CD14-positive monocyte (primary cell): ENCODE measurements around the gene OR13C4. TPM values are rescaled to one million over a fixed set of nuclear protein-coding genes. Genes with fewer than 3 reads are reported as not detected.

ENCODE experiments used
- DNase-seq, 3 donors: peaks; one replicate each; pipeline ENCODE4 v3.0.0-alpha.2; 2011 to 2022
- H2AFZ ChIP-seq: 2 replicates; pipeline ENCODE4 v1.6.0; 2012; ENCODE audit warnings: mild to moderate bottlenecking, low read depth, low read length, inconsistent platforms; ENCODE audit not compliant: insufficient read depth, poor library complexity, severe bottlenecking
- H3K27ac ChIP-seq, 2 donors: 1 replicate in 1 of 2; 2 replicates in 1 of 2; pipeline ENCODE4 v1.5.1; 2012 to 2013; ENCODE audit warnings: low read length in 2 of 2, control low read depth in 1 of 2, inconsistent platforms in 1 of 2, low read depth in 1 of 2, mild to moderate bottlenecking in 1 of 2
- H3K27me3 ChIP-seq, 2 donors: one replicate each; pipeline versions ENCODE4 v1.6.0 to v1.6.1; 2011 to 2013; ENCODE audit warnings: low read length in 2 of 2; ENCODE audit not compliant: control insufficient read depth in 2 of 2, insufficient read depth in 2 of 2
- H3K36me3 ChIP-seq, 2 donors: replicated peaks in 1 of 2; 1 replicate in 1 of 2; 2 replicates in 1 of 2; pipeline versions ENCODE4 v1.5.1 to v1.6.1; 2012 to 2013; ENCODE audit warnings: low read length in 2 of 2, control low read depth in 1 of 2, inconsistent platforms in 1 of 2, mild to moderate bottlenecking in 1 of 2; ENCODE audit not compliant: insufficient read depth in 2 of 2, control insufficient read depth in 1 of 2
- H3K4me1 ChIP-seq, 2 donors: 1 replicate in 1 of 2; 2 replicates in 1 of 2; pipeline versions ENCODE4 v1.5.1 to v1.6.1; 2012 to 2013; ENCODE audit warnings: low read length in 2 of 2, control low read depth in 1 of 2, inconsistent platforms in 1 of 2, mild to moderate bottlenecking in 1 of 2, moderate library complexity in 1 of 2; ENCODE audit not compliant: insufficient read depth in 2 of 2, control insufficient read depth in 1 of 2
- H3K4me2 ChIP-seq: replicated peaks from 2 replicates; pipeline ENCODE3; 2012; ENCODE audit warnings: low read length, moderate library complexity, mild to moderate bottlenecking; ENCODE audit not compliant: poor library complexity, severe bottlenecking; ENCODE audit errors: extremely low read depth
- H3K4me3 ChIP-seq, 3 experiments: fragments of 200-600 bp in 1 of 3; sonication (generic) in 1 of 3; replicated peaks in 1 of 3; 1 replicate in 2 of 3; 2 replicates in 1 of 3; pipeline ENCODE4 v1.5.1; 2011 to 2013; ENCODE audit warnings: low read length in 3 of 3, mild to moderate bottlenecking in 3 of 3, control low read depth in 2 of 3, low read depth in 2 of 3, inconsistent platforms in 1 of 3, moderate library complexity in 1 of 3
- H3K79me2 ChIP-seq: 2 replicates; pipeline ENCODE4 v1.6.0; 2012; ENCODE audit warnings: mild to moderate bottlenecking, control low read depth, inconsistent platforms, low read length, moderate library complexity; ENCODE audit not compliant: insufficient read depth
- H3K9ac ChIP-seq: 2 replicates; pipeline ENCODE4 v1.6.0; 2017; ENCODE audit warnings: low read length, mild to moderate bottlenecking; ENCODE audit not compliant: insufficient read depth, poor library complexity, severe bottlenecking
- H3K9me3 ChIP-seq, 2 donors: replicated peaks in 1 of 2; 1 replicate in 1 of 2; 2 replicates in 1 of 2; pipeline versions ENCODE4 v1.5.1 to v1.6.1; 2012 to 2013; ENCODE audit warnings: low read length in 2 of 2, control low read depth in 1 of 2; ENCODE audit not compliant: control insufficient read depth in 1 of 2, insufficient read depth in 1 of 2
- H4K20me1 ChIP-seq: 2 replicates; pipeline ENCODE4 v1.6.0; 2012; ENCODE audit warnings: mild to moderate bottlenecking, low read length, control low read depth, moderate library complexity; ENCODE audit not compliant: insufficient read depth
- H3K27ac Mint-ChIP-seq, 7 donors: one replicate each; pipeline ENCODE4 v1.8.0; 2020; ENCODE audit warnings: mild to moderate bottlenecking in 7 of 7, mixed read lengths in 7 of 7, moderate library complexity in 6 of 7, inconsistent platforms in 2 of 7
- H3K27me3 Mint-ChIP-seq, 3 donors: one replicate each; pipeline ENCODE4 v1.8.0; 2021 to 2022; ENCODE audit warnings: low read depth in 3 of 3, mild to moderate bottlenecking in 3 of 3, mixed read lengths in 3 of 3, moderate library complexity in 3 of 3, inconsistent platforms in 1 of 3
- H3K36me3 Mint-ChIP-seq, 2 donors: one replicate each; pipeline ENCODE4 v1.8.0; 2020; ENCODE audit warnings: mixed read lengths in 2 of 2, inconsistent platforms in 1 of 2, mild to moderate bottlenecking in 1 of 2
- H3K4me1 Mint-ChIP-seq: one replicate; pipeline ENCODE4 v1.8.0; 2020; ENCODE audit warnings: mild to moderate bottlenecking, mixed read lengths
- H3K4me3 Mint-ChIP-seq, 2 donors: one replicate each; pipeline ENCODE4 v1.8.0; 2020; ENCODE audit warnings: mild to moderate bottlenecking in 2 of 2, mixed read lengths in 2 of 2, moderate library complexity in 1 of 2
- H3K9me3 Mint-ChIP-seq, 7 donors: one replicate each; pipeline ENCODE4 v1.8.0; 2020 to 2022; ENCODE audit warnings: mixed read lengths in 7 of 7, mild to moderate bottlenecking in 6 of 7, moderate library complexity in 6 of 7, inconsistent platforms in 2 of 7
- whole genome bisulfite sequencing: methylation state at CpG from one replicate; pipeline ENCODE4 v1.1.5; 2013; ENCODE audit warnings: missing lambda C conversion rate; ENCODE audit not compliant: insufficient coverage; 5-methylcytosine and 5-hydroxymethylcytosine counted together
- intact Hi-C, 2 donors: fragments of 100-400 bp; cut with micrococcal nuclease; formaldehyde crosslinking; loops; one replicate each; pipeline versions ENCODE4 v1.15.0 to v1.15.1; 2023
- polyA plus RNA-seq, 3 donors: library from polyadenylated mRNA; depleted of rRNA in 1 of 3; unstranded in 2 of 3; stranded (reverse) in 1 of 3; fragments of 300-500 nt in 2 of 3; fragments of >200 nt in 1 of 3; fragmentation: Illumina TruSeq in 2 of 3; gene quantifications; 1 replicate in 2 of 3; 2 replicates in 1 of 3; pipeline ENCODE4 v1.2.3, GENCODE V29; 2012 to 2021
- TF ChIP-seq, protein P1 (sequence below): fragments of 200-600 bp; IDR thresholded peaks from one replicate; pipeline ENCODE4 v1.8.0; 2022; ENCODE audit warnings: antibody characterized with exemption, mild to moderate bottlenecking

Gene OR13C4
- polyA plus RNA-seq, 3 donors: not detected

DNA sequence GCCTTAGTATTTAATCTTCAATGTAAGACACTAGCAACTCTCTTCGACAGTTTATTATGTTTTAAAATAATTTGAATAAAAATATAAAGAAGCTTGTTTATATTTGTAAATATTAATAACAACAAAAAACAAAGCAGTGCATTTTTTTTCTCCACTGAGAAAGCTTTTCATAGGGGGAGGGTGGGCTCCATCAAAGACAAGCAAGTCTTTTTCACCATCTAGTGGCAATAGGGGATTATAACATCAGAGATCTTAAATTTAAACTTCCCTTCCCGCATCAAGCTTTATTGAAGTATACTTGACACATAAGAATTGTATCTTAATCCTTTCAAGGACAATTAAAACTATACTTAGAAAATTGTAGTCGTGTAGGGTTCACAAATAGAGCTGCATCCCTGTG lies 32.2 kb downstream of the OR13C4 start:
- TF ChIP-seq, protein P1, sequence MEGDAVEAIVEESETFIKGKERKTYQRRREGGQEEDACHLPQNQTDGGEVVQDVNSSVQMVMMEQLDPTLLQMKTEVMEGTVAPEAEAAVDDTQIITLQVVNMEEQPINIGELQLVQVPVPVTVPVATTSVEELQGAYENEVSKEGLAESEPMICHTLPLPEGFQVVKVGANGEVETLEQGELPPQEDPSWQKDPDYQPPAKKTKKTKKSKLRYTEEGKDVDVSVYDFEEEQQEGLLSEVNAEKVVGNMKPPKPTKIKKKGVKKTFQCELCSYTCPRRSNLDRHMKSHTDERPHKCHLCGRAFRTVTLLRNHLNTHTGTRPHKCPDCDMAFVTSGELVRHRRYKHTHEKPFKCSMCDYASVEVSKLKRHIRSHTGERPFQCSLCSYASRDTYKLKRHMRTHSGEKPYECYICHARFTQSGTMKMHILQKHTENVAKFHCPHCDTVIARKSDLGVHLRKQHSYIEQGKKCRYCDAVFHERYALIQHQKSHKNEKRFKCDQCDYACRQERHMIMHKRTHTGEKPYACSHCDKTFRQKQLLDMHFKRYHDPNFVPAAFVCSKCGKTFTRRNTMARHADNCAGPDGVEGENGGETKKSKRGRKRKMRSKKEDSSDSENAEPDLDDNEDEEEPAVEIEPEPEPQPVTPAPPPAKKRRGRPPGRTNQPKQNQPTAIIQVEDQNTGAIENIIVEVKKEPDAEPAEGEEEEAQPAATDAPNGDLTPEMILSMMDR: no peak
- WGBS: no CpG with 5 or more reads among the region's 3 CpGs
- H3K36me3 Mint-ChIP-seq: no peaks in the 10 kb centered on the region

GRCh38 chr9:104485014-104485413 lies 42.0 kb downstream of the OR13C4 start:
- Histone ChIP-seq H3K9me3 (no peaks in the 10 kb centered on the region), H3K27ac (no peak overlapping the region), H3K9ac (no peak overlapping the region), H2AFZ (no peak overlapping the region), H3K36me3 (no peaks in the 10 kb centered on the region), H3K4me1 (no peaks in the 10 kb centered on the region), H4K20me1 (no peaks in the 10 kb centered on the region), H3K79me2 (no peaks in the 10 kb centered on the region), H3K4me3 (no peak overlapping the region), H3K27me3 (no peaks in the 10 kb centered on the region), H3K4me2 (no peak overlapping the region)
- Mint-ChIP-seq H3K4me3 (no peak overlapping the region), H3K27ac (no peak overlapping the region), H3K36me3 (no peaks in the 10 kb centered on the region), H3K9me3 (peaks cover 0 to 10% (median 2%) of the 10 kb centered on the region in 7 donors), H3K4me1 (no peaks in the 10 kb centered on the region), H3K27me3 (no peaks in the 10 kb centered on the region)
- TF ChIP-seq, protein P1: no peak
- 100% methylated on average over 1 of the region's 2 CpGs for WGBS
- DNase-seq: no peak
- intact Hi-C loops: no loop called here

More for the DNA sequence above, 32.2 kb downstream of the OR13C4 start:
- H3K9me3 ChIP-seq: no peaks in the 10 kb centered on the region
- H3K4me1 ChIP-seq: no peaks in the 10 kb centered on the region
- H3K27me3 ChIP-seq: no peaks in the 10 kb centered on the region
- Mint-ChIP-seq H3K27me3 (peaks cover 0 to 2% (median 0%) of the 10 kb centered on the region in 3 donors), H3K9me3 (peaks cover 0 to 11% (median 3%) of the 10 kb centered on the region in 7 donors), H3K4me3 (no peak overlapping the region), H3K27ac (no peak overlapping the region), H3K4me1 (no peaks in the 10 kb centered on the region)
- H3K27ac ChIP-seq: no peak overlapping the region
- no peak overlapping the region for H3K4me3 ChIP-seq
- H3K9ac ChIP-seq: no peak overlapping the region
- H2AFZ ChIP-seq: no peak overlapping the region
- no peaks in the 10 kb centered on the region for H4K20me1 ChIP-seq
- H3K4me2 ChIP-seq: no peak overlapping the region
- no peaks in the 10 kb centered on the region for H3K36me3 ChIP-seq
- no peak for DNase-seq
- intact Hi-C loops: no loop called here
- no peaks in the 10 kb centered on the region for H3K79me2 ChIP-seq
